Measurements from ENCODE around the gene SEPTIN11. TPM values are rescaled to one million over a fixed set of nuclear protein-coding genes. Genes with fewer than 3 reads are reported as not detected.
A peak's percentile ranks its signal among the peaks of the same experiment; 100 is the strongest.

SEPTIN11 gene
- total and polyA plus RNA-seq, 9 of the 15 experiments (the other 6 are each of a cell fraction or from before 2014, with no cell fraction given): 25.7 to 142 (median 84.3) TPM

- TF ChIP-seq MGA (IDR thresholded peaks at IDR 0.05) (peak; percentile 65), ELF1 (tag; IDR thresholded peaks at IDR 0.05) (no peak), MITF (IDR thresholded peaks at IDR 0.05) (no peak), ZNF717 (CRISPR knock-in tag; IDR thresholded peaks at IDR 0.05) (no peak), ZNF41 (CRISPR knock-in tag; conservative IDR thresholded peaks at IDR 0.05) (no peak), ZNF395 (CRISPR knock-in tag; IDR thresholded peaks at IDR 0.05) (no peak), THAP7 (CRISPR knock-in tag; IDR thresholded peaks at IDR 0.05) (no peak), EZH2 (IDR thresholded peaks at IDR 0.05; ENCODE audit: borderline replicate concordance, low read depth, low read length) (no peak), SNRNP70 (optimal IDR thresholded peaks at IDR 0.05; ENCODE audit: low read depth, low read length) (no peak)
Observed at GRCh38 chr4:76950052-76950955, 752 bp downstream of the SEPTIN11 start (continued).
